ENCODE measurements around the gene CREBBP. TPM values are rescaled to one million over a fixed set of nuclear protein-coding genes. Genes with fewer than 3 reads are reported as not detected.

Gene CREBBP
- total and polyA plus RNA-seq, 2 donors (not counting 3 experiments of a cell fraction or from before 2014, with no cell fraction given), result 13.8 to 72.7 TPM

- intact Hi-C loops (cut with micrococcal nuclease), result no loop called here
- Histone ChIP-seq H3K4me3 (replicated peaks in 1 of 3; ENCODE audit: insufficient read depth in 1 of 3, low read depth in 1 of 3, low read length in 3 of 3) (no peak overlapping the region), H3K27me3 (ENCODE audit: control insufficient read depth in 2 of 2, insufficient read depth in 2 of 2, low read length in 2 of 2) (no peaks in the 10 kb centered on the region), H3K4me1 (ENCODE audit: control insufficient read depth, extremely low read depth, insufficient read depth, low read length) (no peaks in the 10 kb centered on the region), H4K20me1 (replicated peaks; ENCODE audit: control insufficient read depth, extremely low read depth, insufficient read depth, low read length) (no peaks in the 10 kb centered on the region), H3K9me1 (replicated peaks; ENCODE audit: control insufficient read depth, extremely low read depth, insufficient read depth, low read length) (no peaks in the 10 kb centered on the region), H3K9ac (replicated peaks; ENCODE audit: extremely low read depth, insufficient read depth, low read length) (no peak overlapping the region), H3K36me3 (ENCODE audit: control insufficient read depth in 2 of 2, extremely low read depth in 1 of 2, insufficient read depth in 2 of 2, low read length in 2 of 2) (peaks cover 14 to 18% of the 10 kb centered on the region in 2 experiments), H3K4me2 (ENCODE audit: insufficient read depth, low read length) (no peak overlapping the region), H3K27ac (ENCODE audit: insufficient read depth, low read depth, low read length) (no peak overlapping the region), H3K79me2 (ENCODE audit: control insufficient read depth, insufficient read depth, low read length) (no peaks in the 10 kb centered on the region), H3K9me3 (replicated peaks; ENCODE audit: control insufficient read depth, insufficient read depth, low read length) (no peaks in the 10 kb centered on the region), H2AFZ (ENCODE audit: low read depth, low read length) (no peak overlapping the region)
- dilution Hi-C loops (cut with MboI; ENCODE audit: extremely low pct_ligation_motif_present, low sequenced_read_pairs), result no loop called here
- TF ChIP-seq FOS (IDR thresholded peaks at IDR 0.05; ENCODE audit: borderline replicate concordance, insufficient read depth, low read length) (no peak), POLR2A (IDR thresholded peaks at IDR 0.05; ENCODE audit: low read depth, low read length) (no peak), EZH2 (IDR thresholded peaks at IDR 0.05; ENCODE audit: borderline replicate concordance, low read depth, low read length, severe bottlenecking) (no peak), POLR2AphosphoS5 (IDR thresholded peaks at IDR 0.05; ENCODE audit: insufficient read depth, low read depth, low read length) (no peak), MYC (IDR thresholded peaks at IDR 0.05; ENCODE audit: low read depth, low read length) (no peak), CTCF (IDR thresholded peaks at IDR 0.05; ENCODE audit: extremely low read depth in 1 of 2, insufficient read depth in 1 of 2, low read depth in 1 of 2, low read length in 2 of 2) (no peak), MAX (IDR thresholded peaks at IDR 0.05; ENCODE audit: insufficient read depth, insufficient read length) (no peak), GATA2 (IDR thresholded peaks at IDR 0.05; ENCODE audit: insufficient read depth, insufficient read length, low read depth, low read length) (no peak), JUN (IDR thresholded peaks at IDR 0.05; ENCODE audit: borderline replicate concordance, insufficient read depth, insufficient read length, low read depth) (no peak)
- no peak for DNase-seq (ENCODE audit: low read depth, low spot score)
- CTCF ChIA-PET, result interaction anchor here (1.6 kb wide), 1 partner anchor 12 kb away, joined by 3 read pairs; no protein-coding TSS in a partner anchor
- no peak for FAIRE-seq
- POLR2A ChIA-PET, result no interaction called here
- BruUV-seq (replicated peaks), result no TSS peak
These were observed 120.8 kb downstream of the CREBBP start for GRCh38 chr16:3759736-3760135.

Data from endothelial cell of umbilical vein (primary cell).